Panc1 (cell line): ENCODE measurements around the gene PTPRH. TPM values are rescaled to one million over a fixed set of nuclear protein-coding genes. Genes with fewer than 3 reads are reported as not detected.

Source experiments
- ATAC-seq: fragments of 200-7000 bp; cut with Tn5 transposase; 2 replicates; pipeline ENCODE4 v1.9.1; 2020; ENCODE audit warnings: mild to moderate bottlenecking, moderate library complexity
- BruUV-seq: library from RNA; stranded (reverse); fragments of 400-500 nt; replicated peaks from 2 replicates; lab custom pipeline; 2021; lab: Mats Ljungman, UMichigan
- CTCF ChIA-PET: fragments of 300-600 bp; sonication (Branson Sonifier 250); formaldehyde crosslinking; loops from one replicate; lab custom pipeline; 2022; ENCODE audit warnings: antibody characterized with exemption; lab: Charles Lee
- POLR2A ChIA-PET: fragments of 300-600 bp; sonication (Branson Sonifier 250); formaldehyde crosslinking; loops from one replicate; lab custom pipeline; 2022; ENCODE audit warnings: antibody characterized with exemption; lab: Charles Lee
- DNase-seq: peaks from one replicate; pipeline ENCODE4 v3.0.0-alpha.2; 2010; ENCODE audit warnings: low read depth, low spot score
- H3K27ac ChIP-seq: 2 replicates; pipeline ENCODE4 v1.5.1; 2011; ENCODE audit warnings: mild to moderate bottlenecking, low read length, inconsistent platforms
- H3K27me3 ChIP-seq: fragments of 200-500 bp; sonication (Bioruptor generic); 2 replicates; pipeline ENCODE4 v1.6.0; 2014; ENCODE audit warnings: low read length, inconsistent platforms; ENCODE audit not compliant: control insufficient read depth, insufficient read depth
- H3K36me3 ChIP-seq: fragments of 200-500 bp; sonication (Bioruptor generic); 2 replicates; pipeline ENCODE4 v1.5.1; 2014; ENCODE audit warnings: inconsistent platforms, mild to moderate bottlenecking, low read length, moderate library complexity; ENCODE audit not compliant: control insufficient read depth, insufficient read depth
- H3K4me1 ChIP-seq: 2 replicates; pipeline ENCODE4 v1.5.1; 2011; ENCODE audit warnings: inconsistent platforms, mild to moderate bottlenecking, low read length, moderate library complexity; ENCODE audit not compliant: control insufficient read depth, insufficient read depth
- H3K4me3 ChIP-seq, 2 experiments: 2 replicates each; pipeline ENCODE4 v1.5.1; 2011 to 2012; ENCODE audit warnings: low read depth in 2 of 2, low read length in 2 of 2, mild to moderate bottlenecking in 2 of 2, inconsistent platforms in 1 of 2, moderate library complexity in 1 of 2
- H3K9me3 ChIP-seq: fragments of 200-500 bp; sonication (Bioruptor generic); 2 replicates; pipeline ENCODE4 v1.5.1; 2014; ENCODE audit warnings: low read depth, mild to moderate bottlenecking, inconsistent platforms, low read length, moderate library complexity; ENCODE audit not compliant: control insufficient read depth, insufficient read depth
- POLR2AphosphoS5 ChIP-seq: IDR thresholded peaks from 2 replicates; pipeline ENCODE4 v1.6.1; 2012; ENCODE audit warnings: mild to moderate bottlenecking, low read depth, low read length, moderate library complexity
- SIN3A ChIP-seq: IDR thresholded peaks from 2 replicates; pipeline ENCODE4 v1.6.1; 2012; ENCODE audit warnings: low read depth, mild to moderate bottlenecking, low read length, moderate library complexity, borderline replicate concordance; ENCODE audit not compliant: insufficient read depth
- TCF7L2 ChIP-seq: IDR thresholded peaks from 2 replicates; pipeline ENCODE4 v1.6.1; 2011; ENCODE audit warnings: mild to moderate bottlenecking, low read depth, low read length, inconsistent platforms
- in situ Hi-C: cut with HindIII; loops from 2 replicates; pipeline ENCODE4 v1.10.0; 2016; ENCODE audit warnings: low sequenced_read_pairs, low pct_unique_long_range_greater_than_20kb
- intact Hi-C: fragments of 100-400 bp; cut with micrococcal nuclease; formaldehyde crosslinking; loops from one replicate; pipeline ENCODE4 v1.10.0; 2022; ENCODE audit not compliant: unreplicated experiment
- total RNA-seq: library from RNA; stranded (reverse); gene quantifications from one replicate; pipeline ENCODE4 v1.2.1, GENCODE V29; 2021; ENCODE audit not compliant: unreplicated experiment
- TF ChIP-seq, protein P1 (sequence below), 2 experiments: IDR thresholded peaks; 2 replicates each; pipeline ENCODE4 v1.6.1; 2011 to 2012; ENCODE audit warnings: low read depth in 2 of 2, control low read depth in 1 of 2, low read length in 1 of 2, mild to moderate bottlenecking in 1 of 2, moderate library complexity in 1 of 2; ENCODE audit not compliant: insufficient read depth in 1 of 2
- TF ChIP-seq, protein P2 (sequence below): fragments of 450-650 bp; IDR thresholded peaks from 2 replicates; pipeline ENCODE4 v1.5.1; 2017; ENCODE audit warnings: mild to moderate bottlenecking

The PTPRH gene
- total RNA-seq, 1 experiment from 2014 or later, result 42.8 TPM

DNA sequence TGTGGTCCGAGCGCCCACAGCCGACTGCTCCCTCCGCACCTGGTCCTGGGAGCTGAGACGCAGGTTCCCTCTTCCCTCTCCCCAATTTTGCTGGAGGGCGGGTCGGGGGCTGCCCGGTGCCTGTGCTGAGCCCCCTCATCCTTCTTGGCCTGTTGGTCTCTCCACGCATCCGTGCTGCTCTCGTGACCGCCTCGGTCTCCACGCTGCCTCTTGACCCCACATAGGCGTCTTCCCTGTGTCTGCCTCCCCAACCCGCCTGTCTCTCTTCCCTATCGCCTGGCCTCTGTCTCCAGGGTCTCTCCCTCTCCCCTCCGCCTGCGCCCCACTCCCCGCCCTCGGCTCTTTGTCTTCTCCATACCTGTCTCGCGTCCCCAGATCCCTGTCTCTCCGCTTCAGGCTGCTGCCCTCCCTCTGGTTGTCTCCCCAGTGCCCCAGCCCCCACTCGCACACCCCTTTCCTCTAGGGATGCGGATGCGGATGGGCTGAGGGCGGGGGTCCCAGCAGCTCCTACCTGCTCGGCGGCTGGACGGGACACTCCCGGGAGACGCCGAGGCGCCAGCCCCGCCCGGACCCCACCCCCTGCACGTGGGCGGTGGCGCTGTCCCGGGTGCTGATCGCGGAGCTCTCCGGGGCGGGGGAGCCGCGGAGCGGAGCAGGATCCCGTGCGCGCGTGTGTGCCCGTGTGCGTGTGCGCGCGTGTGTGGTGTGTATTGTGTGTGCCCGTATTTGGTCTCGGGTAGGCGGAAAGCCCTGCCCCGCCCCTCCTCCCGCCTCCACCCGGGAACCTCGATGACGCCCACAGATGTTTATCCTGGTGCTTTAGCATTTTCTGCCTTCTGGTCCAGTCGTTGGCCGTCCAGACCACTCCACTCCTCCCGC is 29.5 kb downstream of the PTPRH start, which contains the start of gene SYT5:
SYT5 (minus strand) TSS at position 684 of the 879 bp plus-strand sequence. CDS start 1,248 bp downstream, outside the sequence.
- H3K27ac ChIP-seq, result no peak within 1 kb of the TSS
- TF ChIP-seq TCF7L2 (no peak), POLR2AphosphoS5 (no peak), SIN3A (peak; percentile 99)
- TF ChIP-seq, protein P1, sequence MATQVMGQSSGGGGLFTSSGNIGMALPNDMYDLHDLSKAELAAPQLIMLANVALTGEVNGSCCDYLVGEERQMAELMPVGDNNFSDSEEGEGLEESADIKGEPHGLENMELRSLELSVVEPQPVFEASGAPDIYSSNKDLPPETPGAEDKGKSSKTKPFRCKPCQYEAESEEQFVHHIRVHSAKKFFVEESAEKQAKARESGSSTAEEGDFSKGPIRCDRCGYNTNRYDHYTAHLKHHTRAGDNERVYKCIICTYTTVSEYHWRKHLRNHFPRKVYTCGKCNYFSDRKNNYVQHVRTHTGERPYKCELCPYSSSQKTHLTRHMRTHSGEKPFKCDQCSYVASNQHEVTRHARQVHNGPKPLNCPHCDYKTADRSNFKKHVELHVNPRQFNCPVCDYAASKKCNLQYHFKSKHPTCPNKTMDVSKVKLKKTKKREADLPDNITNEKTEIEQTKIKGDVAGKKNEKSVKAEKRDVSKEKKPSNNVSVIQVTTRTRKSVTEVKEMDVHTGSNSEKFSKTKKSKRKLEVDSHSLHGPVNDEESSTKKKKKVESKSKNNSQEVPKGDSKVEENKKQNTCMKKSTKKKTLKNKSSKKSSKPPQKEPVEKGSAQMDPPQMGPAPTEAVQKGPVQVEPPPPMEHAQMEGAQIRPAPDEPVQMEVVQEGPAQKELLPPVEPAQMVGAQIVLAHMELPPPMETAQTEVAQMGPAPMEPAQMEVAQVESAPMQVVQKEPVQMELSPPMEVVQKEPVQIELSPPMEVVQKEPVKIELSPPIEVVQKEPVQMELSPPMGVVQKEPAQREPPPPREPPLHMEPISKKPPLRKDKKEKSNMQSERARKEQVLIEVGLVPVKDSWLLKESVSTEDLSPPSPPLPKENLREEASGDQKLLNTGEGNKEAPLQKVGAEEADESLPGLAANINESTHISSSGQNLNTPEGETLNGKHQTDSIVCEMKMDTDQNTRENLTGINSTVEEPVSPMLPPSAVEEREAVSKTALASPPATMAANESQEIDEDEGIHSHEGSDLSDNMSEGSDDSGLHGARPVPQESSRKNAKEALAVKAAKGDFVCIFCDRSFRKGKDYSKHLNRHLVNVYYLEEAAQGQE (IDR thresholded peaks at IDR 0.05; ENCODE audit: insufficient read depth in 1 of 2, low read depth in 2 of 2, low read length in 1 of 2), result peak; percentile 98 to 99
- TF ChIP-seq, protein P2, sequence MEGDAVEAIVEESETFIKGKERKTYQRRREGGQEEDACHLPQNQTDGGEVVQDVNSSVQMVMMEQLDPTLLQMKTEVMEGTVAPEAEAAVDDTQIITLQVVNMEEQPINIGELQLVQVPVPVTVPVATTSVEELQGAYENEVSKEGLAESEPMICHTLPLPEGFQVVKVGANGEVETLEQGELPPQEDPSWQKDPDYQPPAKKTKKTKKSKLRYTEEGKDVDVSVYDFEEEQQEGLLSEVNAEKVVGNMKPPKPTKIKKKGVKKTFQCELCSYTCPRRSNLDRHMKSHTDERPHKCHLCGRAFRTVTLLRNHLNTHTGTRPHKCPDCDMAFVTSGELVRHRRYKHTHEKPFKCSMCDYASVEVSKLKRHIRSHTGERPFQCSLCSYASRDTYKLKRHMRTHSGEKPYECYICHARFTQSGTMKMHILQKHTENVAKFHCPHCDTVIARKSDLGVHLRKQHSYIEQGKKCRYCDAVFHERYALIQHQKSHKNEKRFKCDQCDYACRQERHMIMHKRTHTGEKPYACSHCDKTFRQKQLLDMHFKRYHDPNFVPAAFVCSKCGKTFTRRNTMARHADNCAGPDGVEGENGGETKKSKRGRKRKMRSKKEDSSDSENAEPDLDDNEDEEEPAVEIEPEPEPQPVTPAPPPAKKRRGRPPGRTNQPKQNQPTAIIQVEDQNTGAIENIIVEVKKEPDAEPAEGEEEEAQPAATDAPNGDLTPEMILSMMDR, result no peak
- no peak for DNase-seq

DNA sequence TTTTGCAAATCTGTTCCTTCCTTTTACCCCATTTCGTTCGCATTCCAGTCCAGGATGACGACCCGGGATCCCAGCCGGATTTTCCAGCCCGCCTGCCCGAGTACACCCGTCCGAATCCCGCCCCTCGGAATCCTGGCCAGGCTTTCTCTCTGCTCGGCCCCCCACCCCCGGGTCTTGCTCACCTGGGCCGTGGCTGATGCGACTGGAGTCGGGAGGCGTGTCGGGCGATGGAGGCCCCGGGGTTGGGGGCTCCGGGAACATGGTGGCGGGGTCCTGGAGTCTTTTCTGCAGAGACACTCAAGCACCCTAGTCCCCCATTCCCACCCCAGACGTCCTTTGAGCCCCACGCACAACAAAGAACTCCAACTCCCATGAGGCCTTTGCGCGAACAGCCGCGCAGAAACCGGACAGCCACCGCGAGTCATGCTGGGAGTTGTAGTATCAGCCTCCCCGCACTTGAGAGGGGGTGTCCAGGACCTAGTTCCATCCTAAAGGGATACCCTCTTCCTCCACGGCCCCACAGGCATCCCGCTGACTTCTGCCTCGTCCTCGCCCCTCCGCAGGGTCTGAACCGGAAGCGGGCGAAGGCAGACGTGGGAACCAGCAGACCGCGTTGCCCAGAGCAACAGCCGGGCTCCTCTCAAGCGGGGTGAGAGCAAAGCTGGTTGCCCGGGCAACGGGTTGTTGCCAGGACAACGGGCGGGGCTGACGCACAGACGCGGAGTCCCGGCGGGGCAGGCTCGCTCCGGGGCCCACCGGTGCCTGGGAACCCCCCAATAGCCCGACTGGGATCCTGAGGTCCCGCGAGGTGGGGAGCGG is 30.3 kb downstream of the PTPRH start:
- peak overlapping the region; percentile 41 to 67 for H3K4me3 ChIP-seq
- POLR2A ChIA-PET, result no interaction called here
- no TSS peak for BruUV-seq
- DNase-seq (peak; percentile 54), ATAC-seq (peak; percentile 84)
- no peaks in the 10 kb centered on the region for H3K9me3 ChIP-seq
- no peak overlapping the region for H3K27ac ChIP-seq
- H3K27me3 ChIP-seq, result no peaks in the 10 kb centered on the region
- H3K4me1 ChIP-seq, result no peaks in the 10 kb centered on the region
- no peak for TF ChIP-seq TCF7L2
- TF ChIP-seq, protein P1 (IDR thresholded peaks at IDR 0.05; ENCODE audit: insufficient read depth in 1 of 2, low read depth in 2 of 2, low read length in 1 of 2), result 0 out of 4 replicates have a peak, but pooled peaks of 1 of the 2 experiments have one; percentile 23
- 0 out of 2 replicates have a peak, but pooled peaks have one; percentile 44 for TF ChIP-seq SIN3A
- TF ChIP-seq, protein P2, result no peak
- TF ChIP-seq POLR2AphosphoS5, result no peak
- CTCF ChIA-PET, result no interaction called here
- H3K36me3 ChIP-seq, result no peaks in the 10 kb centered on the region
- intact Hi-C loops, result no loop called here
- in situ Hi-C loops, result no loop called here

More for the DNA sequence above, 29.5 kb downstream of the PTPRH start, which contains the start of gene SYT5:
- Histone ChIP-seq H3K4me1 (no peaks in the 10 kb centered on the region), H3K4me3 (peak within 1 kb of the TSS; percentile 41 to 67), H3K9me3 (no peaks in the 10 kb centered on the region), H3K36me3 (no peaks in the 10 kb centered on the region), H3K27me3 (no peaks in the 10 kb centered on the region)
- BruUV-seq, result no TSS peak
- ATAC-seq, result peak; percentile 74
- ChIA-PET CTCF (no interaction called here), POLR2A (no interaction called here)
- in situ Hi-C loops, result no loop called here
- intact Hi-C loops, result no loop called here
